ENCODE measurements around the gene MYZAP.
"Not testable (repeated sequence)": the region's sequence is repeated elsewhere in the genome, so short reads cannot be mapped to it uniquely, and the experiment has no call there.

MYZAP gene

GRCh38 chr15:57614241-57614640 lies 22.5 kb downstream of the MYZAP start:
- no peak for DNase-seq (ENCODE audit: low read depth)
- no peak overlapping the region for H3K4me3 ChIP-seq (ENCODE audit: low read depth, low read length)
- TF ChIP-seq CTCF (IDR thresholded peaks at IDR 0.05; ENCODE audit: insufficient read depth, low read depth, low read length, missing control alignments): no peak

DNA sequence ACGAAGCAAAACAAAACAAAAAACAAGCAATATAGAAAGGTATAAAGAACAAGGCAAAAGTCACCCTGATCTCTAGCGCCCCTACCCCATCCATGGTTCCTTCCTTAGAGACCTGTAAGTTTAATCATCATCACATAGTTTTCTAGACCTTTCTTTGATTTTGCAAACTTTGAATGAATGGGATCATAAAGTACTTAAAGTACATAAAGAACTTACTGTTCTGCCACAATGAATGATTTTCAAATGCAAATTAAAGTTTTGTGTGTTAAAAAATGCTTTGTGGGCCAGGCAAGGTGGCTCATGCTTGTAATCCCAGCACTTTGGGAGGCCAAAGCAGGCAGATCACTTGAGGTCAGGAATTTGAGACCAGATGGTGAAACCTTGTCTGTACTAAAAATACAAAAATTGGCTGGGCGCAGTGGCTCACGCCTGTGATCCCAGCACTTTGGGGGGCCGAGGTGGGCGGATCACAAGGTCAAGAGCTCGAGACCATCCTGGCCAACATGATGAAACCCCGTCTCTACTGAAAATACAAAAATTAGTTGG lies 24.3 kb downstream of the MYZAP start:
- not testable (repeated sequence) for DNase-seq (ENCODE audit: low read depth); H3K4me3 ChIP-seq (ENCODE audit: low read depth, low read length)

- DNase-seq (ENCODE audit: low read depth): no peak
- H3K4me3 ChIP-seq (ENCODE audit: low read depth, low read length): no peak overlapping the region
- no peak for TF ChIP-seq CTCF (IDR thresholded peaks at IDR 0.05; ENCODE audit: insufficient read depth, low read depth, low read length, missing control alignments)
Observed at GRCh38 chr15:57618325-57618724, 26.6 kb downstream of the MYZAP start.

DNA sequence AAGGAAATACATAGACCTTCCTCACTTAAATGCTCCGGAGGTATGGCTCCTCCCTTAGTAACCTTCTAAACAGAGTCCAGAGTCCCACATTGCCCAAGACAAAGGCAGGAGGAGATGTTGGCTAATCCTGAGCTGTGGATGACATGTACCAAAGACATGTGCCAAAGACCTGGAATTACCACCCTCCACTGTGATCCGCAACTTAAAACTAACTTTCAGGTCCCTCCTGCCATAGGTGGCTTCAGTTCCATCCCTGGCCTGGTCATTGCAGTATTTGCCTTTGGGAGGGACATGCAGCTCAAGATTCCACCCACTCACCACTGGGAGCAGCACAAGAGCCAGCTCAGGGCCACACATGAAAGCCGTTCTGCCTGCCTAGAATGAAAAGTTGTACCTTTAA lies 28.0 kb downstream of the MYZAP start:
- no peak overlapping the region for H3K4me3 ChIP-seq (ENCODE audit: low read depth, low read length)
- no peak for TF ChIP-seq CTCF (IDR thresholded peaks at IDR 0.05; ENCODE audit: insufficient read depth, low read depth, low read length, missing control alignments)

GRCh38 chr15:57624730-57625129 lies 33.0 kb downstream of the MYZAP start:
- no peak overlapping the region for H3K4me3 ChIP-seq (ENCODE audit: low read depth, low read length)
- no peak for DNase-seq (ENCODE audit: low read depth)
- TF ChIP-seq CTCF (IDR thresholded peaks at IDR 0.05; ENCODE audit: insufficient read depth, low read depth, low read length, missing control alignments): no peak

More for the DNA sequence above, 28.0 kb downstream of the MYZAP start:
- no peak for DNase-seq (ENCODE audit: low read depth)

DNA sequence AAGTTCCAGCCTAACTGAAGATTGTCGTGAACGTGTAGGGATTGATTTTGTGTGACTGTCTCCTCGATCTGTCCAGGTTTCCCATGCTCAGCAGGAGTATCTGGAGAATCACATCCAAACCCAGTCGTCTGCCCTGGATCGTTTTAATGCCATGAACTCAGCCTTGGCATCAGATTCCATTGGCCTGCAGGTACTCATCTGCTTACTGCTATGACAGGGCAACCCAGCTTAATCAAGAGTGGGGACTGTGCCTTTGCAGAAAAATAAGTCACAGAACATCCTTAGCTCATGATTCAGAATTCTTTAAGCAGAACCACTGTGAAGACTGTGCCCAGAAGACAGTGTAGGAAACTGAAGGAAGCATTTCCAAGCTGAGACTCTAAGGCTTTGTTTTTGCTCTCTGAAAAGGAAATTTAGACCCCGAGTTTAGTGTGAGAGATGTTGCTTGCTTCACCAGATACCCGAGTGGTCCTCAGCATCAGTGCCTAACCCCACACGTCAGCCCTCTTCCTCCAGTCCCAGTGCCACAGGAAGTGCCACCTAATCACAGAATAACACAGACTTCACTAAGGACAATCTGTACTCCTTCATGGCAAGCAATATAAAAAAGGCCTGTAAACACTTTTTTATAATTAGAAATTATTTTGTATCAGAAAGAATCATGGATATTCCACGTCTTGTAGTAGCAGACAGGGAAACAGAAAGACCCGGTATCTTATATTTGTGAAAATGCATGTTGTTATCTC lies 34.2 kb downstream of the MYZAP start:
- no peak overlapping the region for H3K4me3 ChIP-seq (ENCODE audit: low read depth, low read length)
- TF ChIP-seq CTCF (IDR thresholded peaks at IDR 0.05; ENCODE audit: insufficient read depth, low read depth, low read length, missing control alignments): no peak
- no peak for DNase-seq (ENCODE audit: low read depth)

GRCh38 chr15:57626713-57627440 lies 35.2 kb downstream of the MYZAP start:
- TF ChIP-seq CTCF (IDR thresholded peaks at IDR 0.05; ENCODE audit: insufficient read depth, low read depth, low read length, missing control alignments): no peak
- no peak for DNase-seq (ENCODE audit: low read depth)
- no peak overlapping the region for H3K4me3 ChIP-seq (ENCODE audit: low read depth, low read length)

All from GM12865 (cell line).